ENCODE measurements around the gene TNN.

Gene TNN

GRCh38 chr1:175182201-175182746 lies 114.6 kb downstream of the TNN start:
- Histone ChIP-seq H2AK5ac (ENCODE audit: low read length) (no peak overlapping the region), H3K79me1 (ENCODE audit: low read length) (peaks cover 1% of the 10 kb centered on the region), H3K9ac (ENCODE audit: low read length) (no peak overlapping the region), H3K23ac (ENCODE audit: low read length) (no peak overlapping the region), H3K27me3 (ENCODE audit: insufficient read depth, low read length, poor library complexity) (no peaks in the 10 kb centered on the region), H2BK5ac (ENCODE audit: low read length) (no peak overlapping the region), H2BK120ac (ENCODE audit: low read depth, low read length) (no peak overlapping the region), H3K18ac (ENCODE audit: low read length) (no peak overlapping the region), H3K4me2 (ENCODE audit: low read length) (no peak overlapping the region), H3K36me3 (ENCODE audit: control insufficient read depth, insufficient read depth, low read length) (no peaks in the 10 kb centered on the region), H3K4me1 (ENCODE audit: control insufficient read depth, low read depth, low read length) (no peaks in the 10 kb centered on the region), H4K5ac (ENCODE audit: low read length) (no peak overlapping the region), H3K79me2 (ENCODE audit: control insufficient read depth, insufficient read depth, low read length) (no peaks in the 10 kb centered on the region), H3K27ac (ENCODE audit: low read depth, low read length) (no peak overlapping the region), H3K4ac (ENCODE audit: low read depth, low read length) (no peak overlapping the region), H3K4me3 (ENCODE audit: low read length) (no peak overlapping the region), H4K8ac (ENCODE audit: low read depth, low read length) (no peak overlapping the region), H2BK15ac (replicated peaks; ENCODE audit: low read depth) (no peak overlapping the region), H3K56ac (ENCODE audit: low read length) (no peak overlapping the region)
- DNase-seq: no peak
- no CpG with 5 or more reads among the region's 4 CpGs for WGBS (ENCODE audit: extremely low coverage, insufficient coverage, low lambda C conversion rate)

- Histone ChIP-seq H3K9ac (ENCODE audit: low read length) (no peak overlapping the region), H3K36me3 (ENCODE audit: control insufficient read depth, insufficient read depth, low read length) (no peaks in the 10 kb centered on the region), H3K79me1 (ENCODE audit: low read length) (peaks cover 1% of the 10 kb centered on the region), H3K27me3 (ENCODE audit: insufficient read depth, low read length, poor library complexity) (no peaks in the 10 kb centered on the region), H3K56ac (ENCODE audit: low read length) (no peak overlapping the region), H3K4me3 (ENCODE audit: low read length) (no peak overlapping the region), H3K27ac (ENCODE audit: low read depth, low read length) (no peak overlapping the region), H2BK15ac (replicated peaks; ENCODE audit: low read depth) (no peak overlapping the region), H3K18ac (ENCODE audit: low read length) (no peak overlapping the region), H2BK5ac (ENCODE audit: low read length) (no peak overlapping the region), H4K8ac (ENCODE audit: low read depth, low read length) (no peak overlapping the region), H2AK5ac (ENCODE audit: low read length) (no peak overlapping the region), H3K4ac (ENCODE audit: low read depth, low read length) (no peak overlapping the region), H3K79me2 (ENCODE audit: control insufficient read depth, insufficient read depth, low read length) (no peaks in the 10 kb centered on the region), H3K23ac (ENCODE audit: low read length) (no peak overlapping the region), H3K4me2 (ENCODE audit: low read length) (no peak overlapping the region), H4K5ac (ENCODE audit: low read length) (no peak overlapping the region), H2BK120ac (ENCODE audit: low read depth, low read length) (no peak overlapping the region), H3K4me1 (ENCODE audit: control insufficient read depth, low read depth, low read length) (no peaks in the 10 kb centered on the region)
- DNase-seq: no peak
- WGBS (ENCODE audit: extremely low coverage, insufficient coverage, low lambda C conversion rate): no CpG with 5 or more reads among the region's 5 CpGs
Measured at GRCh38 chr1:175183586-175183985, 116.0 kb downstream of the TNN start.

GRCh38 chr1:175185903-175186302 lies 118.3 kb downstream of the TNN start:
- Histone ChIP-seq H3K4me1 (ENCODE audit: control insufficient read depth, low read depth, low read length) (peaks cover 2% of the 10 kb centered on the region), H2BK5ac (ENCODE audit: low read length) (no peak overlapping the region), H3K4ac (ENCODE audit: low read depth, low read length) (no peak overlapping the region), H2BK120ac (ENCODE audit: low read depth, low read length) (no peak overlapping the region), H3K27ac (ENCODE audit: low read depth, low read length) (no peak overlapping the region), H3K79me2 (ENCODE audit: control insufficient read depth, insufficient read depth, low read length) (no peaks in the 10 kb centered on the region), H3K18ac (ENCODE audit: low read length) (no peak overlapping the region), H2BK15ac (replicated peaks; ENCODE audit: low read depth) (no peak overlapping the region), H3K27me3 (ENCODE audit: insufficient read depth, low read length, poor library complexity) (no peaks in the 10 kb centered on the region), H3K36me3 (ENCODE audit: control insufficient read depth, insufficient read depth, low read length) (no peaks in the 10 kb centered on the region), H4K8ac (ENCODE audit: low read depth, low read length) (no peak overlapping the region), H4K5ac (ENCODE audit: low read length) (no peak overlapping the region), H3K4me3 (ENCODE audit: low read length) (no peak overlapping the region), H2AK5ac (ENCODE audit: low read length) (no peak overlapping the region), H3K79me1 (ENCODE audit: low read length) (peaks cover 5% of the 10 kb centered on the region), H3K4me2 (ENCODE audit: low read length) (no peak overlapping the region), H3K9ac (ENCODE audit: low read length) (no peak overlapping the region), H3K23ac (ENCODE audit: low read length) (no peak overlapping the region), H3K56ac (ENCODE audit: low read length) (no peak overlapping the region)
- no peak for DNase-seq
- WGBS (ENCODE audit: extremely low coverage, insufficient coverage, low lambda C conversion rate): no CpG with 5 or more reads among the region's 1 CpG

- H2BK5ac ChIP-seq (ENCODE audit: low read length): no peak overlapping the region
Measured at GRCh38 chr1:175186433-175187160, 119.0 kb downstream of the TNN start.

GRCh38 chr1:175188936-175189335 lies 121.3 kb downstream of the TNN start:
- H3K4me1 ChIP-seq (ENCODE audit: control insufficient read depth, low read depth, low read length): peaks cover 4% of the 10 kb centered on the region
- no peak overlapping the region for H3K9ac ChIP-seq (ENCODE audit: low read length)
- no peak for DNase-seq
- H3K18ac ChIP-seq (ENCODE audit: low read length): no peak overlapping the region
- no peak overlapping the region for H3K4ac ChIP-seq (ENCODE audit: low read depth, low read length)
- no peak overlapping the region for H3K23ac ChIP-seq (ENCODE audit: low read length)
- no peak overlapping the region for H3K4me3 ChIP-seq (ENCODE audit: low read length)
- no peak overlapping the region for H2AK5ac ChIP-seq (ENCODE audit: low read length)
- no peaks in the 10 kb centered on the region for H3K27me3 ChIP-seq (ENCODE audit: insufficient read depth, low read length, poor library complexity)
- peaks cover 5% of the 10 kb centered on the region for H3K79me1 ChIP-seq (ENCODE audit: low read length)
- no peak overlapping the region for H3K27ac ChIP-seq (ENCODE audit: low read depth, low read length)
- no peaks in the 10 kb centered on the region for H3K36me3 ChIP-seq (ENCODE audit: control insufficient read depth, insufficient read depth, low read length)
- H2BK15ac ChIP-seq (replicated peaks; ENCODE audit: low read depth): no peak overlapping the region
- H3K4me2 ChIP-seq (ENCODE audit: low read length): no peak overlapping the region
- no peak overlapping the region for H4K5ac ChIP-seq (ENCODE audit: low read length)
- WGBS (ENCODE audit: extremely low coverage, insufficient coverage, low lambda C conversion rate): no CpG with 5 or more reads among the region's 2 CpGs
- no peaks in the 10 kb centered on the region for H3K79me2 ChIP-seq (ENCODE audit: control insufficient read depth, insufficient read depth, low read length)
- no peak overlapping the region for H3K56ac ChIP-seq (ENCODE audit: low read length)
- no peak overlapping the region for H2BK5ac ChIP-seq (ENCODE audit: low read length)
- H4K8ac ChIP-seq (ENCODE audit: low read depth, low read length): no peak overlapping the region
- H2BK120ac ChIP-seq (ENCODE audit: low read depth, low read length): no peak overlapping the region

More at GRCh38 chr1:175186433-175187160, 119.0 kb downstream of the TNN start:
- Histone ChIP-seq H3K79me2 (ENCODE audit: control insufficient read depth, insufficient read depth, low read length) (no peaks in the 10 kb centered on the region), H3K27ac (ENCODE audit: low read depth, low read length) (no peak overlapping the region), H3K56ac (ENCODE audit: low read length) (no peak overlapping the region), H2BK120ac (ENCODE audit: low read depth, low read length) (no peak overlapping the region), H3K4ac (ENCODE audit: low read depth, low read length) (no peak overlapping the region), H2AK5ac (ENCODE audit: low read length) (no peak overlapping the region), H3K4me3 (ENCODE audit: low read length) (no peak overlapping the region), H3K4me1 (ENCODE audit: control insufficient read depth, low read depth, low read length) (peaks cover 2% of the 10 kb centered on the region), H2BK15ac (replicated peaks; ENCODE audit: low read depth) (no peak overlapping the region), H4K5ac (ENCODE audit: low read length) (no peak overlapping the region), H3K9ac (ENCODE audit: low read length) (no peak overlapping the region), H4K8ac (ENCODE audit: low read depth, low read length) (no peak overlapping the region), H3K23ac (ENCODE audit: low read length) (no peak overlapping the region), H3K4me2 (ENCODE audit: low read length) (no peak overlapping the region), H3K79me1 (ENCODE audit: low read length) (peaks cover 5% of the 10 kb centered on the region), H3K36me3 (ENCODE audit: control insufficient read depth, insufficient read depth, low read length) (no peaks in the 10 kb centered on the region), H3K27me3 (ENCODE audit: insufficient read depth, low read length, poor library complexity) (no peaks in the 10 kb centered on the region), H3K18ac (ENCODE audit: low read length) (no peak overlapping the region)
- no CpG with 5 or more reads among the region's 2 CpGs for WGBS (ENCODE audit: extremely low coverage, insufficient coverage, low lambda C conversion rate)
- no peak for DNase-seq
